ENCODE data around the gene HBG1. TPM values are rescaled to one million over a fixed set of nuclear protein-coding genes. Genes with fewer than 3 reads are reported as not detected.

Gene HBG1
- total RNA-seq, 4 donors from 2014 or later, result not detected

GRCh38 chr11:5276697-5277096 lies 27.0 kb upstream of the HBG1 start:
- Histone ChIP-seq H3K9me3 (no peaks in the 10 kb centered on the region), H3K4me1 (peaks cover 0 to 6% (median 0%) of the 10 kb centered on the region in 3 donors), H3K4me3 (no peak overlapping the region), H3K27me3 (no peaks in the 10 kb centered on the region), H3K36me3 (no peaks in the 10 kb centered on the region), H3K27ac (no peak overlapping the region)
- TF ChIP-seq, protein P1, sequence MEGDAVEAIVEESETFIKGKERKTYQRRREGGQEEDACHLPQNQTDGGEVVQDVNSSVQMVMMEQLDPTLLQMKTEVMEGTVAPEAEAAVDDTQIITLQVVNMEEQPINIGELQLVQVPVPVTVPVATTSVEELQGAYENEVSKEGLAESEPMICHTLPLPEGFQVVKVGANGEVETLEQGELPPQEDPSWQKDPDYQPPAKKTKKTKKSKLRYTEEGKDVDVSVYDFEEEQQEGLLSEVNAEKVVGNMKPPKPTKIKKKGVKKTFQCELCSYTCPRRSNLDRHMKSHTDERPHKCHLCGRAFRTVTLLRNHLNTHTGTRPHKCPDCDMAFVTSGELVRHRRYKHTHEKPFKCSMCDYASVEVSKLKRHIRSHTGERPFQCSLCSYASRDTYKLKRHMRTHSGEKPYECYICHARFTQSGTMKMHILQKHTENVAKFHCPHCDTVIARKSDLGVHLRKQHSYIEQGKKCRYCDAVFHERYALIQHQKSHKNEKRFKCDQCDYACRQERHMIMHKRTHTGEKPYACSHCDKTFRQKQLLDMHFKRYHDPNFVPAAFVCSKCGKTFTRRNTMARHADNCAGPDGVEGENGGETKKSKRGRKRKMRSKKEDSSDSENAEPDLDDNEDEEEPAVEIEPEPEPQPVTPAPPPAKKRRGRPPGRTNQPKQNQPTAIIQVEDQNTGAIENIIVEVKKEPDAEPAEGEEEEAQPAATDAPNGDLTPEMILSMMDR (IDR thresholded peaks at IDR 0.05), result no peak
- no peak for TF ChIP-seq POLR2A (IDR thresholded peaks at IDR 0.05)
- intact Hi-C loops (cut with DNase I), result no loop called here
- no peak for DNase-seq
- 55 to 62% methylated on average over 2 of the region's 2 CpGs for WGBS, 2 donors

- no peak overlapping the region for H3K4me3 ChIP-seq
- intact Hi-C loops (cut with DNase I), result no loop called here
- H3K36me3 ChIP-seq, result no peaks in the 10 kb centered on the region
- peaks cover 0 to 2% (median 0%) of the 10 kb centered on the region in 3 donors for H3K4me1 ChIP-seq
- H3K27me3 ChIP-seq, result no peaks in the 10 kb centered on the region
- H3K9me3 ChIP-seq, result no peaks in the 10 kb centered on the region
- TF ChIP-seq, protein P1 (IDR thresholded peaks at IDR 0.05), result no peak
- TF ChIP-seq POLR2A (IDR thresholded peaks at IDR 0.05), result no peak
- WGBS, 2 donors, result 64 to 68% methylated on average over 6 of the region's 6 CpGs
- no peak for DNase-seq
- no peak overlapping the region for H3K27ac ChIP-seq
Measured at GRCh38 chr11:5275369-5276110, 25.9 kb upstream of the HBG1 start.

DNA sequence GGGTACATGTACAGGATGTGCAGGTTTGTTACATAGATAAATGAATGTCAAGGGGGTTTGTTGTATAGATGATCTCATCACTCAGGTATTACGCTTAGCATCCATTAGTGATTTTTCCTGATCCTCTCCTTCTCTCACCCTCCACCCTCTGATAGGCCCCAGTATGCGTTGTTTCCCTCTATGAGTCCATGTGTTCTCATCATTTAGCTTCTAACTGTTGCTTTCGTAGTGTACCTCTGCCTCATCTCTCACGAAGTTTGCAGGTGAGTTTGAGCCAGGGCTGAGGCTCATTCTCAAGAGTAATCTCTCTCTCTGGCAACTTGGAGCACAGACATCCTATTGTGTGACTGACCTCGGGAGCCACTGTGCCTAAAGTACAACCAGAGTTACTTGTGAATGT lies 24.7 kb upstream of the HBG1 start:
- H3K9me3 ChIP-seq, result no peaks in the 10 kb centered on the region
- no peak overlapping the region for H3K27ac ChIP-seq
- DNase-seq, result no peak
- no peaks in the 10 kb centered on the region for H3K4me1 ChIP-seq
- H3K27me3 ChIP-seq, result no peaks in the 10 kb centered on the region
- TF ChIP-seq POLR2A (IDR thresholded peaks at IDR 0.05), result no peak
- TF ChIP-seq, protein P1 (IDR thresholded peaks at IDR 0.05), result no peak
- no peak overlapping the region for H3K4me3 ChIP-seq
- 61 to 64% methylated on average over 4 to 5 of the region's 5 CpGs for WGBS, 2 donors
- intact Hi-C loops (cut with DNase I), result no loop called here
- no peaks in the 10 kb centered on the region for H3K36me3 ChIP-seq

GRCh38 chr11:5272395-5273017 lies 22.8 kb upstream of the HBG1 start:
- TF ChIP-seq POLR2A (IDR thresholded peaks at IDR 0.05), result no peak
- WGBS, 2 donors, result 70 to 71% methylated on average over 4 of the region's 4 CpGs
- Histone ChIP-seq H3K9me3 (no peaks in the 10 kb centered on the region), H3K27ac (no peak overlapping the region), H3K36me3 (no peaks in the 10 kb centered on the region), H3K27me3 (no peaks in the 10 kb centered on the region), H3K4me3 (no peak overlapping the region), H3K4me1 (no peaks in the 10 kb centered on the region)
- intact Hi-C loops (cut with DNase I), result no loop called here
- no peak for DNase-seq

GRCh38 chr11:5269715-5270147 lies 20.1 kb upstream of the HBG1 start, which contains the start of gene HBE1:
Gene HBE1 (minus strand): TSS chr11:5269945. CDS start chr11:5269890, 55 bp downstream.
- TF ChIP-seq, protein P1 (IDR thresholded peaks at IDR 0.05), result no peak
- no peak for TF ChIP-seq POLR2A (IDR thresholded peaks at IDR 0.05)
- intact Hi-C loops (cut with DNase I), result no loop called here
- Histone ChIP-seq H3K27ac (no peak within 1 kb of the TSS), H3K27me3 (no peaks in the 10 kb centered on the region), H3K9me3 (no peaks in the 10 kb centered on the region), H3K4me3 (no peak within 1 kb of the TSS), H3K36me3 (no peaks in the 10 kb centered on the region), H3K4me1 (no peaks in the 10 kb centered on the region)
- DNase-seq, result no peak
- 54 to 61% methylated on average over 3 to 4 of the region's 4 CpGs for WGBS, 2 donors

Measured in esophagus squamous epithelium (tissue), 5 donors.